NCI-H2171 treated with DMSO at 0.1 percent for 48 hours (cell line): ENCODE measurements around the gene VASH2.

Experiments used
- DNase-seq: peaks from one replicate; lab custom pipeline; 2025; lab: John Stamatoyannopoulos, UW

VASH2 gene

GRCh38 chr1:212930986-212931678, 19.2 kb upstream of the VASH2 start:
- DNase-seq: no peak

DNA sequence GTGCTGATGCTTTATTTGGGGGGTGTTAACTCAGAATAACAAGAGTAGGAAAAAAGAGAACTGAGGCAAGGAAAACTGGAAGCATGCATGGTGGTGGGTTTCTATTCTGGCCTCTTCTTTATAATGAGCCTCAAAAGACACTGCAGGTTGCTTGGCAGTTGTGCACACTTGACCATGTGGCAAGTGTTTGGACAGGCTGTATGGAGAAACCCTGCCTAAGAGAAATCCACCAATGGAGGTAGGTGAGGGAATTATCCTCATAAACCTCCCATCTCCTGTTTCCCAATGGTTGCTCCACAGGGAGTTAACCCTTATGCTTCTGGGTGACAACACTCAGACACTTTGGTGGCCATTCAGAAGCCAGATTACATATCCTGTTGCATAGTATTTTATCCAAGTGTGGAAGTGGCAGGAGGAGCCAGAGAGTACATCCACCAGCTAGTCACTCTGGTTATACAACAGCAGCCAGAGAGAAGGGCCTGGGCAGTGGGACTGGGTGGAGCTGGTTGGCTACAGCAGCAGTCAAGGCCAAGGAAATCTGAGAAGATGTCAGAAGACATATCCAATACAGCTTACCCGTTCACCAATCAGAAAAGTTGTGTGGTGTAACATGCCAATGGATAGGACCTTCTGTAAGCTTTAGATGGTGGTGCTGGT, 16.4 kb upstream of the VASH2 start:
- DNase-seq: no peak

DNA sequence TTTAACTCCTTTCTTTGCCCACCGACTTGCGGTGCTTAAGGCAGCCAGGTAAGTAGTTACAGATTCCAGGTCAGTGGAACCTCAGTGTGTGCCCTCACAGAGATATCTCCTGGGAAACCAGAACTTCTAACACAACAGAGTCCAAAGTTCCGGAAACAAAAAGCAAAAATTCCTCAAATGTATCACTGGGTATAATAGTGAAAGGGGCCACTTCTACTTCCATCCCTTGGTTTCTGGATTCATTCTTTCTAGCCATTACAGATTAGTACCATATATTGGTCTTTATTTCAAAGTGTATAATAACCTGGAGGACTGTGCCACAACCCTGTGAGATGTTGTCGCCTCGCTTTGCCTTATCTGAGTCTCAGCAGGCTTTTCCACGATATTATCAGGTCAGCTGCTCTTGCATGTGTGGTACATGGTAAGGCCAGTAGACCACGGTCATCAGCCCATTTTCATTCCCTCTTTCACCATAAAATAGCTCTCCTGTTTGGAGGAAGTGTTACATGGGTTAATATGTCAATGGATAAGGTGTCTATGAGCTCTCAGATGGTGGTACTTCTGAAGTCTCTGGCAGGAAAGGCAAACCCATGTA, 14.9 kb upstream of the VASH2 start:
- DNase-seq: no peak

DNA sequence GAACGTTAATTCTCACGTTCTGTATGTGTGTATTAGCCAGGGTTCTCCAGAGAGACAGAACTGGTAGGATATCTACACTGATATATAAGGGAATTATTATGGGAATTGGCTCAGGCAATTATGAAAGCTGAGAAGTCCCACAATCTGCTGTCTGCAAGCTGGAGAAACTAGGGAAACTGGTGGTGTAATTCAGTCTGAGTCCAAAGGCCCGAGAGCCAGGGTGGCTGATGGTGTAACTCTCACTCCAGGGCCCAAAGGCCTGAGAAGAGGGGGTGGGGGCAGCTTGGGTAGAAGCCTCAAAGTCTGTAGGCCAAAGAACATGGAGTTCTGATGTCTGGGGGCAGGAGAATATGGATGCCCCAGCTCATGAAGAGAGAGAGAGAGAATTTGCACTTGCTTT, 13.3 kb upstream of the VASH2 start:
- DNase-seq: peak; percentile 42

- DNase-seq: peak; percentile 66
Observed at GRCh38 chr1:212938846-212939245, 11.5 kb upstream of the VASH2 start.

DNA sequence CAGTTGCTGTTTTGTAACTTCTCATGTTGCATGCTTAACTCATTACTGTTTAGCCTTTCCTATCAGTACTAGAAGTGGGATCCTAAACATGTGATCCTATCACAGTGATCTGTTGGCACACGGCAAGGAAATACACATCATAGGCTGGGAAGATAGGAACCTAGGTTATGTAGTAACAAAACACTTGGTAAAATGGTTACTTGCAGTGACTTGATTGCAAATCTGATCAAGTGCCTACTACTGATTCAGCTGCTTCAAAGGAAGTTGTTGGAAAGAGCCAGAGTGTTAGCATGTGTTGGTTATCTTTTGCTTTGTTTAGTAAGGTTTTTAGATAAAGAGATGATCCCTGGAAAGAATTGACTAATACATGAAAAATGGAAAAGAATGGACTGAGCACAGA, 8.9 kb upstream of the VASH2 start:
- no peak for DNase-seq

DNA sequence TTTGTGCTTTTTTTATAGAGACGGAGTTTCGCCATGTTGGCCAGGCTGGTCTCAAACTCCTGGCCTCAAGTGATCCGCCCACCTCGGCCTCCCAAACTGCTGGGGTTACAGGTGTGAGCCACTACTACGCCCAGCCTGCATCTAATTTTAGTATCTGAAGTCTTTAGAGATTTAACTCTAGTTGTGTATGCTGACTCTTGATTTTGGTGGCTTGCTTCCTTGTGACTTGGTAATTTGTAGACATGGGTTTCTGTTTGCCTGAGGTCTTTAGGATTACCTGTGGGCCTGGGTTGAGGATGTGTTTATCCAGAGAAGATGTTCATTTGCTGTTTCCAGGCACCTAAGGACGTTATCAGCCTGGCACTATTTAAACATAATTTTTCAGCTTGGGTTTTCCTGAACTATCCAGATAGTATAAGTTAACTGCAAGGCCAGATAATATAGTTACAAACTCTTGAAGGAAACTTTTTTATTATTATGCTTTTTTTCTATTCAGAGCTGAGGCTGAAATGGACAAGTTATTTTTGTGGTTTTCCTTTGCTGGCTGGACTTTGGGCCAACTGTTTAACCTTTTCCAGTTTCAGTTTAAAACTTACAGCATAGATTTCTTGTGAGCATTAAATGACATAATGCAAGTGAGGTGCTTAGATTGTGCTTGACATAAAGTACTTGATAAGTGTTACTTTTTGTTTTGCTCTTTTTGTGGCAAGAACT, 7.5 kb upstream of the VASH2 start:
- DNase-seq: no peak

DNA sequence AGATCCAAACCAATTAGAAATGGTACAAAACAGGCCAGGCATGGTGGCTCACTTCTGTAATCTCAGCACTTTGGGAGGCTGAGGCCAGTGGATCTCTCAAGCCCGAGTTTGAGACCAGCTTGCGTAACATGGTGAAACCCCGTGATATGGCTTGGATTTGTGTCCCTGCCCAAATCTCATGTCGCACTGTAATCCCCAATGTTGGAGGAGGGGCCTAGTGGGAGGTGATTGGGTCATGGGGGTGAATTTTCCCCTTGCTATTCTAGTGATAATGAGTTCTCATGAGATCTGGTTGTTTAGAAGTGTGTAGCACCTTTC, 7.0 kb upstream of the VASH2 start:
- no peak for DNase-seq

- no peak for DNase-seq
Observed at GRCh38 chr1:212944229-212944901, 6.0 kb upstream of the VASH2 start.

DNA sequence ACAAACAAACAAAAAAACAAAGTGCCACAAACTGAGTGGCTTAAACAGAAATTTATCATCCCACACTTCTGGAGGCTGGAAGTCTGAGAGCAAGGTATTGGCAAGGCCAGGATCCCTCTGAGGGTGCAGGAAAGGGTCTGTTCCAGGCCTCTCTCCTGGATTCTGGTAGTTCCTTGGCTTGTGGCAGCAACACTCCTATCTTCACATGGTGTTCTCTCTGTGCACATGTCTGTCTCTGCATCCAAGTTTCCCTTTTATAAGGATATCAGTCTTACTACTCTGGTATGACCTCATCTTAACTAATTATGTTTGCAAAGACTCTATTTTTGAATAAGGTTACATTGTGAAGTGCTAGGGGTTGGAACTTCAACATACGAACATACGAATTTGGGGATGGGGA, 5.3 kb upstream of the VASH2 start:
- DNase-seq: no peak

DNA sequence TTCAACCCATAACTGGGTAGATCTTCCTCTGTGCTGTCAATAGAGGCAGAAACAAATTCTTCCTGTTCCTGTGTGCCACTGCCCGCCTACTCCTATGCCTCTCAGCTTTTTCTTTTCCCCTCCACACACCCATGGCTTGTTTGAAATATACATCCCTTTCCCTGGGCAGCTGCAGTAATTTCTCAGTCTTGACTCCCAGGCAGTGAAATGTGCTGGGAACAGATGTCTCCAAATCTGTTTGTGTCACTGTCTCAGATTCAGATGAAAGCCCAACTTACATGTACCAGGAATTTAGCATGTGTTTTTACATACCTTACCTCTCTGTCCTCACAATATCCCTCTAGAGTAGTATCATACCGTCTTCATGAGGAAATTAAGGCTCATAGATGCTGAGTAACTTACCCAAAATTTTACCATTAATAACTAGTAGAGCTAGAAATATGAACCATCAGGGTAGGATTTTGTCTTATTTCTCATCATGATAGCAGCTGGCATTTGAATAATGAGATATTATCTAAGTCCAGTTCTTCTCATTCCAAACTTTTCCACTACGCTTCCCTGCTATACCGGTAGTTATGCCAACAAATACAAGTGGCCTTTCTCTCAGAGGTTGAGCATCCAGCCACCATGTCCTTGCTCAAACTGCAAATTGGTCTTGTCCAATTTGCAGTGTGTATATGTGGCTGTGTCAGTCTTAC, 4.7 kb upstream of the VASH2 start:
- peak; percentile 53 for DNase-seq

GRCh38 chr1:212946872-212947271, 3.5 kb upstream of the VASH2 start:
- DNase-seq: no peak

DNA sequence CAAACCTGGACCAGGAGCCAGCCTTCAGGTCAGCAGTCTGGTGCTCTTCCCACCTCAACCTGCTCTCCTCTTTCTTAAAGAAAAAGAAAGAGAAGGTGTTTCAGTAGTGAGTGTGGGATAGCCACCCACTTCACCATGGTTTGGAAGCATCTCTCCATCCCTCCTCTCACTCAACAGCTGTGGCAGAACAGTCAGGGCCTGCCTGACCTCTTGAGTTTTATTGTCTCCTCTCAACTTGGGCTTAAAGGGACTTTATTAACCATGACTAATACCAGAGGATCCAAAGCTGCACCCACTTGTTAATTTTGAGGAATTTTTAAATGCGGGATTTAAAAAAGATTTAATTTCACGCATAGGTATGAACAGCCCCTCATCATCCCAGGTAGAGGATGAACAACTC, 570 bp upstream of the VASH2 start:
- DNase-seq: no peak

DNA sequence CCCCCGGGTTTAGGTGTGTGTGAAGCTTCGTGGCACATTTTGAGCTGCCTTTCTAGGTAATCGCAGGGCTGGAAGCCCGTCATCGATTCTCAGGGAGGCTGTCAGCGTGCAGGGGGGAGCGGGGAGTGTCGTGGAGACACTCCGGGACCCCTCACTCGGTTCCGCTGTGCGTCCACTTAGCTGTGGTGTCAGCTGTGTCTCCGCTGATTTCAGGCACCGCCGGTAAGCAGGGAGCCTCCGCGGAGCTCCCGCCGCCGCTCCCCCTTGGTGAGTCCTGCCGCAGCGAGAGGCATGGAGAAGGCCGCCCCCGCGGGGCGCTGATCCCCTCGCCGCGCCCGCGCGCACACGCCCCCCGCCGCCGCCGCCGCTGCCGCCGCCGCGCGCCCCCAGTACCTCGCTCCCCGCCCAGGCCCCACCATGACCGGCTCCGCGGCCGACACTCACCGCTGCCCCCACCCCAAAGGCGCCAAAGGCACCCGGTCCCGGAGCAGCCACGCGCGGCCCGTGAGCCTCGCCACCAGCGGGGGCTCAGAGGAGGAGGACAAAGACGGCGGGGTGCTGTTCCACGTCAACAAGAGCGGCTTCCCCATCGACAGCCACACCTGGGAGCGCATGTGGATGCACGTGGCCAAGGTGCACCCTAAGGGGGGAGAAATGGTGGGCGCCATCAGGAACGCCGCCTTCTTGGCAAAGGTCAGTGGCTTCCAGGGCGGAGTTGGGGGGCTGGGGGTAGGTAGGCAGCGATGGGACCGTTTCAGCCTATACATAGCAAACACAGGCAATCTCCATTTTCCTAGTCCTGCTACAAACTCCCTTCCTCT, 995 bp downstream of the VASH2 start:
- DNase-seq: no peak

GRCh38 chr1:212951947-212952640, 1.8 kb downstream of the VASH2 start:
- no peak for DNase-seq

DNA sequence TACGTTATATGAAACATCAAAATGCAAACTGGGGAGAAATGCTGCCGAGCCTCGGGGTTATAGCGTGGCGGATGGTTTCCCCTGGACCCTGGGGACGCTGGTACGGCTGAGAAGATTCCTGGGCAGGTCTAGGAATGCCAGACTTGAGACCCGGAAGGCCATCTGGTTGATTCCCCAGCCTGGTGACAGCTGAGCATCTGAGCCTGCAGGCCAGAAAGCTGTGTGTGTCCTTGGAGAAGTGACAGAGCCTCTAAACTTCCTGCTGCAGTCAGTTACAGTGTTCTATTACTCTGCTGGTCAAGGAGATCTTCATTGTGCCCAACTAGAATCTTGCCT, 2.3 kb downstream of the VASH2 start:
- DNase-seq: no peak

GRCh38 chr1:212953321-212953720, 3.0 kb downstream of the VASH2 start:
- no peak for DNase-seq

DNA sequence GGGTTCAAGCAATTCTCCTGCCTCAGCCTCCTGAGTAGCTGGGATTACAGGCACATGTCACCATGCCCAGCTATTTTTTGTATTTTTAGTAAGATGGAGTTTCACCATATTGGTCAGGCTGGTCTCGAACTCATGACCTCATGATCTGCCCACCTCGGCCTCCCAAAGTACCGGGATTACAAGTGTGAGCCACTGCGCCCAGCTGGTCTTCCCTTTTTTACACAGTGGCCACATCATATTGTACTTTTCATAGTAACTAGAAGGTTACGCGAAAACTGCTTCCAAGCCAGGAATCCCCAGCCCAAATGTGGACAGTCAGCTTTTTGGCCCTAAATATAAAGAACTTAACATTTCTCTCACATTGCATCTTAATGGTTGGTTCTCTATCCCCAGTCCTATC, 4.2 kb downstream of the VASH2 start:
- DNase-seq: no peak

- no peak for DNase-seq
Observed at GRCh38 chr1:212955098-212955497, 4.8 kb downstream of the VASH2 start.

DNA sequence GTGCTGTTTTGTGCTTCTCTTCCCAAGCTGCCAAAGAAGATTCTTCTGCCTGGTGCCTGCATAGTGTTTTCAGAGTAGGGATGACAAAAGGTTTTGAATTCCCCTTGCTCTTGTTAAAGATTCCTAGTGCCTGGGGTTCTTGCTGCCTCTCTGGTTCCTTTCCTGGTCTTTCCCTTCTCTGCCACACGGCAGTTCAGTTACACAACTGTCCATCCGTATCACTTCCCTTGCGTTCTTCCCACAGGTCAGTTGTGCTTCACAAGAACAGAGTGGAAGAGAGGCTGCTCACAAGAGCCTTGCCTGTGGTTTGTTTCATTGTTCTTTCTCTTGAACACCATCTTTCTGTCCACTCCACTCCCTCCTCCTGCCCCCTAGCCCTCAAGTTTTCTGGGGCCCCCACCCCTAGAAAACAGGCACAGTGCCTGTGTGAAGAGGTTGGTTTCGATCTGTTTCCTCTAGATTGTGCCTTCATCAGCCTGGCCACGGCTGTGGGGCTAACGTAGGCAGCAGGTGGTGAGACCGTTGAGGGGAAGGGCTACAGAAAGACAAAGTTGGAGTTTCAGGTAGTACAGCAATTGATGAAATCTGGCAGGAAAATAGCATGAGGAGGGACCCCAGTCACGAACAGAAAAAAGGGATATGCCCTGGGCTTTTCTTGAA, 5.8 kb downstream of the VASH2 start:
- no peak for DNase-seq
